Muscle of leg (tissue), 11 donors: ENCODE results near the gene RAB25. TPM values are rescaled to one million over a fixed set of nuclear protein-coding genes. Genes with fewer than 3 reads are reported as not detected.
A peak's percentile ranks its signal among the peaks of the same experiment; 100 is the strongest.
"Not testable (repeated sequence)": the region's sequence is repeated elsewhere in the genome, so short reads cannot be mapped to it uniquely, and the experiment has no call there.

Experiments used
- DNase-seq: peaks from one replicate; pipeline ENCODE4 v3.0.0; 2013
- H3K27ac ChIP-seq: one replicate; pipeline ENCODE4 v1.5.1; 2013; ENCODE audit warnings: mild to moderate bottlenecking, low read length, control low read depth
- H3K27me3 ChIP-seq: one replicate; pipeline ENCODE4 v1.6.1; 2013; ENCODE audit warnings: low read length; ENCODE audit not compliant: control insufficient read depth, insufficient read depth
- H3K36me3 ChIP-seq: one replicate; pipeline ENCODE4 v1.6.1; 2013; ENCODE audit warnings: low read length; ENCODE audit not compliant: control insufficient read depth, insufficient read depth
- H3K4me1 ChIP-seq: one replicate; pipeline ENCODE4 v1.6.1; 2013; ENCODE audit warnings: low read length; ENCODE audit not compliant: control insufficient read depth, insufficient read depth
- H3K4me3 ChIP-seq: one replicate; pipeline ENCODE4 v1.5.1; 2013; ENCODE audit warnings: low read length, control low read depth
- H3K9me3 ChIP-seq: replicated peaks from 2 replicates; pipeline ENCODE4 v1.6.1; 2013; ENCODE audit warnings: low read depth, low read length; ENCODE audit not compliant: control insufficient read depth
- WGBS: methylation state at CpG from one replicate; pipeline ENCODE4 v1.1.5; 2013; ENCODE audit warnings: missing lambda C conversion rate; ENCODE audit not compliant: insufficient coverage; 5-methylcytosine and 5-hydroxymethylcytosine counted together
- polyA plus RNA-seq, 8 donors: library from polyadenylated mRNA; unstranded; fragments of 120-200 nt; gene quantifications; one replicate each; pipeline versions ENCODE4 v1.2.1 to v1.2.3, GENCODE V29; 2013; ENCODE audit warnings: inconsistent platforms in 1 of 8, low replicate concordance in 1 of 8; ENCODE audit not compliant: insufficient read length in 8 of 8, insufficient read depth in 1 of 8
- total RNA-seq: library from RNA; stranded (reverse); fragments of 120-200 nt; gene quantifications from one replicate; pipeline ENCODE4 v1.2.4, GENCODE V29; 2013

The RAB25 gene
- total and polyA plus RNA-seq, 9 donors: 0.16 to 7.4 (median 0.30) TPM; not detected in 1

DNA sequence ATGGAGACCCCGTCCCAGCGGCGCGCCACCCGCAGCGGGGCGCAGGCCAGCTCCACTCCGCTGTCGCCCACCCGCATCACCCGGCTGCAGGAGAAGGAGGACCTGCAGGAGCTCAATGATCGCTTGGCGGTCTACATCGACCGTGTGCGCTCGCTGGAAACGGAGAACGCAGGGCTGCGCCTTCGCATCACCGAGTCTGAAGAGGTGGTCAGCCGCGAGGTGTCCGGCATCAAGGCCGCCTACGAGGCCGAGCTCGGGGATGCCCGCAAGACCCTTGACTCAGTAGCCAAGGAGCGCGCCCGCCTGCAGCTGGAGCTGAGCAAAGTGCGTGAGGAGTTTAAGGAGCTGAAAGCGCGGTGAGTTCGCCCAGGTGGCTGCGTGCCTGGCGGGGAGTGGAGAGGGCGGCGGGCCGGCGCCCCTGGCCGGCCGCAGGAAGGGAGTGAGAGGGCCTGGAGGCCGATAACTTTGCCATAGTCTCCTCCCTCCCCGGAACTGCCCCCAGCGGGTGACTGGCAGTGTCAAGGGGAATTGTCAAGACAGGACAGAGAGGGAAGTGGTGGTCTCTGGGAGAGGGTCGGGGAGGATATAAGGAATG lies 54.1 kb downstream of the RAB25 start:
- H3K27ac ChIP-seq: peak overlapping the region; percentile 98
- no peaks in the 10 kb centered on the region for H3K27me3 ChIP-seq
- H3K4me1 ChIP-seq: peaks cover 73% of the 10 kb centered on the region
- peaks cover 22% of the 10 kb centered on the region for H3K36me3 ChIP-seq
- DNase-seq: no peak
- H3K4me3 ChIP-seq: peak overlapping the region; percentile 100
- WGBS: under 1% methylated on average over 44 of the region's 49 CpGs
- no peaks in the 10 kb centered on the region for H3K9me3 ChIP-seq

DNA sequence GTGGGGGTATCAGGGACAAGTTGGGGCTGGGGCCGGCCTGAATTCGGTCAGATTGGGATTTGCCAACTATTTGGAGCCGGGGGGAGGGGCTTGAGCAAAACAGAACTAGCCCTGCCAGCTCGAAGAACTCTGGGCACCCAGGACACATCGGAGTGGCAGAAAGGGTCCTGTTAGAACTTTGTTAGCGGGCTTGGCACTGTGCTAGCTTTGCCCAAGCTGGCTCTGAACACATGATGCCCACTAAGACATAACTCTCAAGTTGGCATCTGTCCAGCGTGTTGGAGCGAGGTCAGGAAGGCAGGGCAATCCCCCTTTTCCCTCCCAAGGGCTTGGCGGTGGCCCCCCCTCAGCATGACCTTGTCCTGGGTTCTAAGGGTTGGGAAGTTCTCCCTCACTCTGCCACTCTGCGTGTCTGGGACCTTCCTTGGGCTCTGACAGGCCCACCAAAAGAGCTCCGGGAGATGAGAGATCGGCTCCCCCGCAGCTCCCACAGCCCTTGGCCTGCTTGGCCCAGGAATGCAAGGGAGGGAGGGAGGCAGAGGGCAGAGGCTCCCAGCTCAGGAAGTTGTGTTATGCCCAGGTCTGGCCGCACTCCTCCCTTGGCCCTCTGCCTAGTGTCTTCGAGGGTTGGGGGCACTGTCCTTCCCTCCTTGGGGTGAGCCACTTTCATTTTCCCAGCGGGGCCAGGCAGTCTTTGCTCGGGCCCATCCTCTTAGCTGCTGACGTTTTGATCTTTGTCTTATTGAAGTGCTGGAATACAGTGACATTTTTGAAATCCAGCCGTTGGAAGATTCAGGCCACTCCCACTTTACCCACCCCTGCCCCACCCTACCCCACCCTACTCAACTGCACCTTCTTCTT lies 54.8 kb downstream of the RAB25 start:
- Histone ChIP-seq H3K4me3 (peak overlapping the region; percentile 100), H3K27me3 (no peaks in the 10 kb centered on the region), H3K4me1 (peaks cover 80% of the 10 kb centered on the region), H3K9me3 (no peaks in the 10 kb centered on the region), H3K27ac (peak overlapping the region; percentile 98), H3K36me3 (peaks cover 29% of the 10 kb centered on the region)
- DNase-seq: peak; percentile 80
- 0% methylated on average over 8 of the region's 19 CpGs for WGBS

GRCh38 chr1:156116731-156117130 lies 55.8 kb downstream of the RAB25 start:
- H3K4me3 ChIP-seq: peak overlapping the region; percentile 100
- not testable (repeated sequence) for DNase-seq, H3K9me3 ChIP-seq, H3K27me3 ChIP-seq
- H3K4me1 ChIP-seq: peaks cover 80% of the 10 kb centered on the region
- WGBS: no CpG with 5 or more reads among the region's 5 CpGs
- peaks cover 34% of the 10 kb centered on the region for H3K36me3 ChIP-seq
- peak overlapping the region; percentile 98 for H3K27ac ChIP-seq

GRCh38 chr1:156117414-156118176 lies 56.6 kb downstream of the RAB25 start:
- peak overlapping the region; percentile 100 for H3K4me3 ChIP-seq
- DNase-seq: no peak
- peaks cover 80% of the 10 kb centered on the region for H3K4me1 ChIP-seq
- 62% methylated on average over 7 of the region's 13 CpGs for WGBS
- H3K27ac ChIP-seq: peak overlapping the region; percentile 98
- no peaks in the 10 kb centered on the region for H3K9me3 ChIP-seq
- no peaks in the 10 kb centered on the region for H3K27me3 ChIP-seq
- H3K36me3 ChIP-seq: peaks cover 34% of the 10 kb centered on the region

DNA sequence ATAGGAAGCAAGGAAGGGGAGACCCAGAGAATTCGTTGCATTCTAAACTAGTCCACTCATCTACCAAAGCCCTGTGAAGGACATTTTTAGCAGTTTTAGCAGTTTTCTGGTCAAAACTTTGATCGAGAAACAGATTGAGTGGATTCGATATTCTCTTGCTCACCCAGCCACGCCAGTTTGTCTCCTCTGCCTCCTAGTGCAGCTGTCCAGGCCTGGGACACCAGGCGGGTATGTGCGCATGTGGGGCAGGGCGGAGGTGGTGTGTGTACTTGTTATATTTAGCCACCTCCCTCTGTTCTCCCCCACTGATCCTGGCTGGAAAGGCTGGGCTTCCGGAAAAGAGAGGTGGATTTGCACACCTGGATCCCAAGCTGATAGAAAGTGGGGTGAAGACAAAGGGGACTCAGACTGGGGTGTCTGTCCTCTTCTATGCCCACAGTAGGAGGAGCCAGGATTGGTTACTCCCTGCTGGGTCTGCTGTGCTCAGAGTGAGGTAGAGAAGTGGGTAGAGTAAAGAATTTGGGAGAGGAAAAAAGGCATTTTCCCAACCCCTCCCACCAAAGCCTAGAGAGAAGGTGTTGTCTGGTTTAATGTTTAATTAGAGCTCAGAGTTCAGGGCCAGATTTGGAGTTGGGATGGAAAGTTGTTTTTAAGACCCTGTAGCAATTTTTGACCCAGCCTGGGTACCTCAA lies 57.4 kb downstream of the RAB25 start:
- peak; percentile 80 for DNase-seq
- H3K9me3 ChIP-seq: no peaks in the 10 kb centered on the region
- WGBS: 73% methylated on average over 2 of the region's 8 CpGs
- H3K27me3 ChIP-seq: no peaks in the 10 kb centered on the region
- H3K4me3 ChIP-seq: peak overlapping the region; percentile 100
- peaks cover 34% of the 10 kb centered on the region for H3K36me3 ChIP-seq
- peak overlapping the region; percentile 98 for H3K27ac ChIP-seq
- peaks cover 80% of the 10 kb centered on the region for H3K4me1 ChIP-seq

DNA sequence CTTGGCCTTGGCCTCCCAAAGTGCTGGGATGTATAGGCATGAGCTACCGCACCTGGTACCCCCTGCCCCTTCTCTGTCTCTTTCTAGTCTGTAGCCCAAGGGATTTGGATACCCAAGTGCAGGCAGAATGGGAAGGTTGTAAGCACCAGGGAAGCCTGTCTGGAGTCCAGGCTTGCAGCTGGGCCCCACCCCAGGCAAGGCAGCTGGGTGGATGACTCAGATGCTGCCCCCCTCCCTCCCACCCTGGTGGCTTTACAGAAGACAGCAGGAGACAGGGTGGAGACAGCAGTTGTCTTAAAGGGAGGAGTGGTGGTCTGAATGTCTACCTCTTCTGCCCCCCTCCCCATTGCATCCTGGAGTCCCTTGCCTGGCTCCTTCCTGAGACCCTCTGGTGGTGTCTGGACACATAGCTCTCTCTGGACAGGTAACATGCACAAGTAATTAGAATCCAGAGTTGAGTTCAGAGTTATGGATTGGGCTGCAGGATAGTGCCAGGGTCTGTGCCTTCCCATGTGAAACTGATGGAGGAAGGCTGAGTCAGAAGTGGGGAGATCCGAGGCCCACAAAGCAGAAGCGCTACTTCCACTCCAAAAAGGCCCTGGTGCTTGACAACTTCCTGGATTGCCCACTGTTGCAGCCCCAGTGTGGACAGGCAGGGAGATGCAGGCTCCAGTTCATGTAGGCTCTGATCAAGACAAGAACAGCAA lies 58.7 kb downstream of the RAB25 start:
- 56% methylated on average over 2 of the region's 3 CpGs for WGBS
- Histone ChIP-seq H3K4me1 (peaks cover 82% of the 10 kb centered on the region), H3K27ac (peak overlapping the region; percentile 99), H3K4me3 (no peak overlapping the region), H3K9me3 (no peaks in the 10 kb centered on the region), H3K27me3 (no peaks in the 10 kb centered on the region), H3K36me3 (peaks cover 34% of the 10 kb centered on the region)
- DNase-seq: peak; percentile 88

Other genes starting within 250 kb of the RAB25 start
- 28.0 TPM for gene GON4L, start 203.9 kb upstream of the RAB25 start, total RNA-seq
- 10 to 100 TPM; 25.4 to 36.9 (median 28.2) TPM for gene GON4L, start 203.9 kb upstream of the RAB25 start, polyA plus RNA-seq
- 12.0 TPM for gene SYT11, start 201.6 kb upstream of the RAB25 start, total RNA-seq
- 10 to 100 TPM in 7 of 8 donors, 1 to 10 TPM in 1; 9.5 to 20.2 (median 12.0) TPM for gene SYT11, start 201.6 kb upstream of the RAB25 start, polyA plus RNA-seq
- 27.7 TPM for gene RIT1, start 149.8 kb upstream of the RAB25 start, total RNA-seq
- 10 to 100 TPM; 19.2 to 37.0 (median 25.5) TPM for gene RIT1, start 149.8 kb upstream of the RAB25 start, polyA plus RNA-seq
- gene KHDC4, start 126.7 kb upstream of the RAB25 start, total RNA-seq: 30.0 TPM
- gene KHDC4, start 126.7 kb upstream of the RAB25 start, polyA plus RNA-seq: 10 to 100 TPM; 24.5 to 38.0 (median 29.9) TPM
- gene RXFP4, start 119.5 kb upstream of the RAB25 start, total RNA-seq: not detected
- under 1 TPM in 5 of 8 donors, not detected in 3; 0.12 to 0.65 (median 0.23) TPM for gene RXFP4, start 119.5 kb upstream of the RAB25 start, polyA plus RNA-seq
- 100 TPM for gene ARHGEF2, start 82.6 kb upstream of the RAB25 start, total RNA-seq
- gene ARHGEF2, start 82.6 kb upstream of the RAB25 start, polyA plus RNA-seq: 100 to 1,000 TPM; 124 to 153 (median 140) TPM
- 287 TPM for gene SSR2, start 40.2 kb upstream of the RAB25 start, total RNA-seq
- gene SSR2, start 40.2 kb upstream of the RAB25 start, polyA plus RNA-seq: 100 to 1,000 TPM; 210 to 323 (median 247) TPM
- 19.2 TPM for gene UBQLN4, start 7.4 kb upstream of the RAB25 start, total RNA-seq
- gene UBQLN4, start 7.4 kb upstream of the RAB25 start, polyA plus RNA-seq: 10 to 100 TPM; 40.1 to 48.0 (median 43.8) TPM
- 53.7 TPM for gene LAMTOR2, start 6.4 kb upstream of the RAB25 start, total RNA-seq
- 10 to 100 TPM; 38.7 to 51.0 (median 44.9) TPM for gene LAMTOR2, start 6.4 kb upstream of the RAB25 start, polyA plus RNA-seq
- gene MEX3A, start 21.3 kb downstream of the RAB25 start, total RNA-seq: 9.4 TPM
- gene MEX3A, start 21.3 kb downstream of the RAB25 start, polyA plus RNA-seq: 10 to 100 TPM; 15.8 to 32.4 (median 25.8) TPM
- 371 TPM for gene LMNA, start 53.6 kb downstream of the RAB25 start, total RNA-seq
- gene LMNA, start 53.6 kb downstream of the RAB25 start, polyA plus RNA-seq: 100 to 1,000 TPM; 335 to 408 (median 371) TPM
- gene SEMA4A, start 92.4 kb downstream of the RAB25 start, total RNA-seq: 2.5 TPM
- gene SEMA4A, start 92.4 kb downstream of the RAB25 start, polyA plus RNA-seq: 1 to 10 TPM; 1.5 to 5.4 (median 3.3) TPM
- 6.3 TPM for gene SLC25A44, start 132.9 kb downstream of the RAB25 start, total RNA-seq
- 10 to 100 TPM; 10.2 to 12.1 (median 11.1) TPM for gene SLC25A44, start 132.9 kb downstream of the RAB25 start, polyA plus RNA-seq
- gene PMF1, start 151.8 kb downstream of the RAB25 start, total RNA-seq: 51.8 TPM
- gene PMF1, start 151.8 kb downstream of the RAB25 start, polyA plus RNA-seq: 10 to 100 TPM; 42.2 to 53.0 (median 43.7) TPM
- 1.2 TPM for gene BGLAP, start 181.0 kb downstream of the RAB25 start, total RNA-seq
- 1 to 10 TPM in 6 of 8 donors, under 1 TPM in 2; 0.55 to 3.5 (median 1.5) TPM for gene BGLAP, start 181.0 kb downstream of the RAB25 start, polyA plus RNA-seq
- gene PAQR6, start 186.9 kb downstream of the RAB25 start, total RNA-seq: 1.2 TPM
- gene PAQR6, start 186.9 kb downstream of the RAB25 start, polyA plus RNA-seq: 1 to 10 TPM; 2.2 to 7.7 (median 4.9) TPM
- 42.8 TPM for gene SMG5, start 221.7 kb downstream of the RAB25 start, total RNA-seq
- gene SMG5, start 221.7 kb downstream of the RAB25 start, polyA plus RNA-seq: 10 to 100 TPM; 39.0 to 50.7 (median 47.0) TPM
- gene TMEM79, start 223.2 kb downstream of the RAB25 start, total RNA-seq: 2.1 TPM
- gene TMEM79, start 223.2 kb downstream of the RAB25 start, polyA plus RNA-seq: 1 to 10 TPM; 3.7 to 7.4 (median 4.8) TPM
- 24.3 TPM for gene GLMP, start 234.5 kb downstream of the RAB25 start, total RNA-seq
- gene GLMP, start 234.5 kb downstream of the RAB25 start, polyA plus RNA-seq: 10 to 100 TPM; 17.7 to 29.1 (median 23.8) TPM
- gene VHLL, start 238.1 kb downstream of the RAB25 start, total RNA-seq: not detected
- gene VHLL, start 238.1 kb downstream of the RAB25 start, polyA plus RNA-seq: not detected